Coronary artery (tissue), 2 donors: Measurements from ENCODE around the gene KPNA6.
"Not testable (repeated sequence)": the region's sequence is repeated elsewhere in the genome, so short reads cannot be mapped to it uniquely, and the experiment has no call there.

ENCODE experiments used
- DNase-seq: peaks from one replicate; pipeline ENCODE4 v3.0.0-alpha.2; 2017; ENCODE audit warnings: low spot score
- H3K27ac ChIP-seq, 2 donors: fragments of 200-600 bp; sonication (generic); one replicate each; pipeline ENCODE4 v1.5.1; 2016 to 2019
- H3K4me3 ChIP-seq: fragments of 200-600 bp; sonication (generic); 2 replicates; pipeline ENCODE4 v1.5.1; 2016; ENCODE audit warnings: mild to moderate bottlenecking, moderate library complexity
- TF ChIP-seq, protein P1 (sequence below): fragments of 200-600 bp; sonication (generic); IDR thresholded peaks from one replicate; pipeline ENCODE4 v1.5.1; 2019; ENCODE audit warnings: antibody characterized with exemption

Gene KPNA6

DNA sequence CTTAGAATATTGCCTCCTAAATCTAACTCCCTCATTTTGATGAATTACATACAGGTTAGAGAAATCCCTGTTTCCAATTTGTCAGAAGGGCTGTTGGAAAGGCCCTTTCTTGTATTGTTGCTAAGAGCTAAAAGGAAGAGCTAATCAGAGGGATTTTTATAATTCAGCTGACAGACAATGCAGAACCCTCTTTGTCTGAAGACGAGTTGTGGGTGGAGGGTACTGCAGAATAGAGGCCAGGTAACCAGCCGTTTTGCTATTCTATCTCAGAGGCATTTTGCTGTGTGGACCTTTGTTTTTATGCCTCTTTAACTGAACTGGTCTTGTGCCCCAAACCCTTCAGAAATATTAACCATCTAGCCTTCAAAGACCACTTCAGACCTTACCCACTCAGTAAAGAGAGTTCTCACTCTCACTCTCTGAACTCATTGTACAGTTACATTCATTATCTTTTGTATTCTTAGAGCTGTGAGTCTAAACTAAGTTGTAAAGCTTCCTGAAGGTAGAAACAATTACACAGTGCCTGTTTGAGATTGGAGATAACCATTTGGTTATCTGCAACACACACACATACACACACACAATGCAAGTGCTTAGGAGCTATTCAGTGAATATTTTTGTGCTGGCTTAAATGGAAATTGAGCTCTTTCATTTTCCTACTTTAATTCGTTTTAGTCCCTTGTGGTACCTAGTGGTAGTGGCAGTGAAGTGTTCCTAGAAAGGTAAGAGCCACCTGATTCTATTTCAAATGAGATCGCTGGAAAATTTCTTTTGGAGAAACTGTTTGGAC, 19.7 kb downstream of the KPNA6 start:
- Histone ChIP-seq H3K27ac (no peak overlapping the region), H3K4me3 (no peak overlapping the region)
- DNase-seq = no peak
- TF ChIP-seq, protein P1, sequence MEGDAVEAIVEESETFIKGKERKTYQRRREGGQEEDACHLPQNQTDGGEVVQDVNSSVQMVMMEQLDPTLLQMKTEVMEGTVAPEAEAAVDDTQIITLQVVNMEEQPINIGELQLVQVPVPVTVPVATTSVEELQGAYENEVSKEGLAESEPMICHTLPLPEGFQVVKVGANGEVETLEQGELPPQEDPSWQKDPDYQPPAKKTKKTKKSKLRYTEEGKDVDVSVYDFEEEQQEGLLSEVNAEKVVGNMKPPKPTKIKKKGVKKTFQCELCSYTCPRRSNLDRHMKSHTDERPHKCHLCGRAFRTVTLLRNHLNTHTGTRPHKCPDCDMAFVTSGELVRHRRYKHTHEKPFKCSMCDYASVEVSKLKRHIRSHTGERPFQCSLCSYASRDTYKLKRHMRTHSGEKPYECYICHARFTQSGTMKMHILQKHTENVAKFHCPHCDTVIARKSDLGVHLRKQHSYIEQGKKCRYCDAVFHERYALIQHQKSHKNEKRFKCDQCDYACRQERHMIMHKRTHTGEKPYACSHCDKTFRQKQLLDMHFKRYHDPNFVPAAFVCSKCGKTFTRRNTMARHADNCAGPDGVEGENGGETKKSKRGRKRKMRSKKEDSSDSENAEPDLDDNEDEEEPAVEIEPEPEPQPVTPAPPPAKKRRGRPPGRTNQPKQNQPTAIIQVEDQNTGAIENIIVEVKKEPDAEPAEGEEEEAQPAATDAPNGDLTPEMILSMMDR = no peak

DNA sequence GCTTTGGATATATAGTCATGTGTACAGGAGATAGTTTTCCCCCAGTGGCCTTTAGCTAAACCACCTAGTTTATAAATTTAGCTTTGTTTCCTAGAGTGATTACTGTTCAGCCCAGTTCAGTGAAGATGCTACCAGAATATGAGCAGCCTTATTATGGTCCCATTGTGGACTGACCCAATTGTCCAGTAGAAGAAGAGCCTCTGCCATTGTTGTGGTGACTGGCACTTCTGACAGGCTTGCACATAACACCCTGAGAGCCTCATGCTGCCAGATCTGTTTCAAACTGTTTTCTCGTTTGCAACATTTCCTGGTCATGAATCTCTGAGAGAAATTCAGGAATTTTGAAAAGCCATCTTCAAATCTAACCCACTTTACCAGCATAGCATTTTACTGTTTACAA, 20.6 kb downstream of the KPNA6 start:
- TF ChIP-seq, protein P1 = no peak
- Histone ChIP-seq H3K4me3 (no peak overlapping the region), H3K27ac (no peak overlapping the region)
- no peak for DNase-seq

DNA sequence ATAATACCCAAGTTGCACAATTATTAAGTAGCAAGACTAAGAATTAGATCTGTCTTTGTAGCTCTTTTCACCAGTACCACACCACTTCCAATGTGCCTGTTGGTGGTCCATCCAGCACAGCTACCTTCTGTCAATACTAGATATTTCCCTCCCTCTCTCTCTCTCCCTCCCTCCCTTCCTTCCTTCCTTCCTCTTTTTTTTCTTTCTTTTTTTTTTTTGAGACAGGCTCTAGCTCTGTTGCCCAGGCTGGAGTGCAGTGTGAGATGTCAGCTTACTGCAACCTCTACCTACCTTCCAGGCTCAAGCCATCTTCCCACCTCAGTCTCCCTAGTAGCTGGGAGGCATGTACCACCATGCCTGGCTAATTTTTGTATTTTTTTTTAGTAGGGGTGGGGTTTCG, 21.1 kb downstream of the KPNA6 start:
- H3K27ac ChIP-seq = no peak overlapping the region
- DNase-seq = no peak
- no peak overlapping the region for H3K4me3 ChIP-seq
- TF ChIP-seq, protein P1 = no peak

DNA sequence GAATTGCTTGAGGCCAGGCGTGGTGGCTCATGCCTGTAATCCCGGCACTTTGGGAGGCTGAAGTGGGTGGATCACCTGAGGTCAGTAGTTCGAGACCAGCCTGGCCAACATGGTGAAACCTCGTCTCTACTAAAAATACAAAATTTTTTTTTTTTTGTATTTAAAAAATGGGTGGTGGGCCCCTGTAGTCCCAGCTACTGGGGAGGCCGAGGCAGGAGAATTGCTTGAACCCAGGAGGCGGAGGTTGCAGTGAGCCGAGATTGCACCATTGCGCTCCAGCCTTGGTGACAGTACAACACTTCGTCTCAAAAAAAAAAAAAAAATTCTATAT, 26.1 kb downstream of the KPNA6 start:
- not testable (repeated sequence) for H3K27ac ChIP-seq, DNase-seq, H3K4me3 ChIP-seq

DNA sequence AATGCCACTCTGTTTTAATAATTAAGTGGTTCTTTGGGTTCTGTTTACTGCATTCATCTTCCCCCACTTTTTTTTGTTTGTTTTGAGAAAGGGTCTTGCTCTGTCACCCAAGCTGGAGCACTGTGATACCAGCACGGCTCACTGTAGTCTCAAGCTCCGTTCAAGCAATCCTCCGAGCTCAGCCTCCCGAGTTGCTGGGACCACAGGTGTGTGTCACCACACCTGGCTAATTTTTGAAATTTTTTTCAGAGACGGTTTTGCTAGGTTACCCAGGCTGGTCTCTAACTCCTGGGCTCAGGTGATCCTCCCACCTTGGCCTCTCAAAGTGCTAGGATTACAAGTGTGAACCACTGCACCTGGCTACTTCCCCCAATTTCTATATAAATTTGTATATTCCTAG, 29.3 kb downstream of the KPNA6 start:
- no peak for DNase-seq
- no peak overlapping the region for H3K4me3 ChIP-seq
- TF ChIP-seq, protein P1 = no peak

DNA sequence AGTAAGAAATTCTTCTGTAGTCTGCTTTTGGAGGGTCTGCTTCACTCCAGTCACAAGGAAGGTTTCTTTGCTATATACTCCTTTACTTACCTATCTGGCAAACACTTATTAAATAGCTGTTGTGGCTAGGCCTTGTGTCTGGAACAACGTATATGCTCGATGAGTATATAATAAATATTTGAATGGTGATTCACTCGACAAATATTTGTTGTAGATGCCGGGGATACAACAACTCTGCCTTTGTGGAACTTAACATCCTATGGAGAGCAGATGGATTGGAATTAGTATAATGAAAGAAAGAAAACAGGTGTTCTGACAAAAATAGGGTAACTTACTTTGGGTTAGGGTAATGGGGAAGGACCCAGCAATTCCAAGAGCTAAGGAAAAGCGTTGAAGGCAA, 31.1 kb downstream of the KPNA6 start:
- Histone ChIP-seq H3K27ac (no peak overlapping the region), H3K4me3 (no peak overlapping the region)
- no peak for DNase-seq
- TF ChIP-seq, protein P1 = no peak

More for the DNA sequence above, 29.3 kb downstream of the KPNA6 start:
- H3K27ac ChIP-seq = no peak overlapping the region

DNA sequence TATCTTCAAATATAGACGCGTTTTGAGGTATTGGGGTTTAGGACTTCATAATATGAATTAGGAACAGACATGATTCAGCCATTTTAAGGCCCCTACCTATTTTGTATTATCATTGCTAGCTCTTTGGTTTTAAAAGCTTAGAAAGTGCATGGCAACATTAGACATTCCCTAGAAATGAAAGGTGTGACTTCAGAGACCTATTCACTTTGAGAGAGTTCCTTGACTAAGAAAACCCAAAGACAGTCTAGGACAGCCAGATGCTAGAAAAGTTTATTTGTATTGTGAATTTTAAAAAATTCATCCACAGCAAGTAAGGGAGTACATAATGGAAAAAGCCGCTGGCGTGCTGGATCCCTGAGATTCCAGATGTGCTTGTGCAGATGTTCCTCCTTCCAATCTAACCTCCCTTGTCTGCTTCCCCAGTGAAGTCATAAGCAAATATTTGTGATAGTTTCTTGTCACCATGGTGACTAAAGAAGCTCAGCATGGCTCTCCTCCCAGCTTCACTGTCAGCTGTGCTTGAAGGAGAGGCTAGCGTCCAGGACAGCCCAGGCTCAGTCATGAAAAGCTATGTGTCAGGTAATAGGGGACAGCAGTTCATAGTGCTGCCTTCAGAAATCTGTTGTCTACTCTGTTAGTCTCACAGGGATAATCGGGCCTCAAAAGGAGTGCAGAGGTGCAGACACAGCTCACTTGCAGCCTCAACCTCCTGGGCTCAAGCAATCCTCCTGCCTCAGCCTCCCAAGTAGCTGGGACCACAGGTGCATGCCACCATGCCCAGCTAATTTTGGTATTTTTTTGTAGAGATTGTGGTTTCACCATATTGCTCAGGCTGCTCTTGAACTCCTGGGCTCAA, 34.8 kb downstream of the KPNA6 start:
- H3K4me3 ChIP-seq = no peak overlapping the region
- peak; percentile 73 for DNase-seq
- H3K27ac ChIP-seq = no peak overlapping the region
- TF ChIP-seq, protein P1 = no peak

DNA sequence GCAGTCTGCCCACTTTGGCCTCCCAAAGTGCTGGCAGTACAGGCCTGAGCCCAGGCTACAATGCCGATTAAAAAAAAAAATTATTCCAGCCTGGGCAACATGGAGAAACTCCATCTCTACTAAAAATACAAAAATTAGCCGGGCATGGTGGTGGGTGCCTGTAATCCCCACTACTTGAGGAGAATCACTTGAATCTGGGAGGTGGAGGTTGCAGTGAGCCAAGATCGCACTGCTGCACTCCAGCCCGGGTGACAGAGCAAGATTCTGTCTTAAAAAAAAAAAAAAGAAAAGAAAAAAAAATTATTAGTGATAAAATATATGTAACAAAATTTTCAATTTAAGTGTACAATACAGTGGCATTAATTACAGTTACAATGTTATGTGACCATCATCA, 35.4 kb downstream of the KPNA6 start:
- H3K27ac ChIP-seq, DNase-seq, H3K4me3 ChIP-seq: not testable (repeated sequence)
